Stimulated activated CD4-positive, alpha-beta T cell treated with anti-CD3 and anti-CD28 coated beads, Interleukin-12 subunit alpha, Interleukin-12 subunit beta, amount 100 ng/mL, for 48 hours (primary cell): ENCODE data around the gene BRDT.
"Not testable (repeated sequence)": the region's sequence is repeated elsewhere in the genome, so short reads cannot be mapped to it uniquely, and the experiment has no call there.

Source experiments
- DNase-seq, 3 donors: peaks; one replicate each; pipeline ENCODE4 v3.0.0-alpha.2; 2020; ENCODE audit warnings: low read depth in 2 of 3, low spot score in 1 of 3

Gene BRDT

GRCh38 chr1:91981996-91982609 lies 32.9 kb downstream of the BRDT start:
- DNase-seq = no peak

- no peak for DNase-seq
These were observed 44.1 kb downstream of the BRDT start for GRCh38 chr1:91993256-91993655.

GRCh38 chr1:91997607-91998195 lies 48.5 kb downstream of the BRDT start:
- peak in 2 of 3 donors; percentile 22 to 43 for DNase-seq

- DNase-seq = no peak
These were observed 54.9 kb downstream of the BRDT start for GRCh38 chr1:92004129-92004528.

- no peak for DNase-seq
These were observed 64.7 kb downstream of the BRDT start for GRCh38 chr1:92013923-92014322.

- no peak for DNase-seq
These were observed 67.6 kb downstream of the BRDT start for GRCh38 chr1:92016720-92017316.

GRCh38 chr1:92017656-92018055 lies 68.5 kb downstream of the BRDT start:
- DNase-seq = no peak

GRCh38 chr1:92026042-92026441 lies 76.8 kb downstream of the BRDT start:
- DNase-seq = not testable (repeated sequence)

GRCh38 chr1:92026806-92027205 lies 77.6 kb downstream of the BRDT start:
- DNase-seq = no peak

- DNase-seq = no peak
These were observed 80.2 kb downstream of the BRDT start for GRCh38 chr1:92029241-92029922.

GRCh38 chr1:92030656-92031107 lies 81.5 kb downstream of the BRDT start:
- peak in 1 of 3 donors; percentile 2 for DNase-seq

GRCh38 chr1:92031281-92032110 lies 82.3 kb downstream of the BRDT start:
- no peak for DNase-seq

GRCh38 chr1:92037400-92037799 lies 88.2 kb downstream of the BRDT start:
- no peak for DNase-seq

GRCh38 chr1:92038695-92039346 lies 89.6 kb downstream of the BRDT start:
- no peak for DNase-seq

GRCh38 chr1:92040971-92041370 lies 91.8 kb downstream of the BRDT start:
- no peak for DNase-seq

- DNase-seq = no peak
These were observed 94.4 kb downstream of the BRDT start for GRCh38 chr1:92043621-92044020.

- DNase-seq = no peak
These were observed 96.7 kb downstream of the BRDT start for GRCh38 chr1:92045766-92046495.

GRCh38 chr1:92051948-92052347 lies 102.7 kb downstream of the BRDT start:
- no peak for DNase-seq
